HepG2 (cell line): Measurements from ENCODE around the gene USP17L13.
"Not testable (repeated sequence)": the region's sequence is repeated elsewhere in the genome, so short reads cannot be mapped to it uniquely, and the experiment has no call there.

Experiments
- CENPT ChIP-seq: sonication (generic); formaldehyde crosslinking; IDR thresholded peaks from 2 replicates; pipeline ENCODE4 v1.8.0; 2022; ENCODE audit warnings: low read depth, mild to moderate bottlenecking, moderate library complexity, missing genetic modification reagents
- DNMT1 ChIP-seq: sonication (generic); formaldehyde crosslinking; IDR thresholded peaks from 2 replicates; pipeline ENCODE4 v1.5.1; 2020; ENCODE audit warnings: mild to moderate bottlenecking, missing genetic modification reagents
- RXRA ChIP-seq: sonication (generic); formaldehyde crosslinking; IDR thresholded peaks from 2 replicates; pipeline ENCODE4 v1.5.1; 2020; ENCODE audit warnings: missing genetic modification reagents
- ZNF138 ChIP-seq: sonication (generic); formaldehyde crosslinking; IDR thresholded peaks from 2 replicates; pipeline ENCODE4 v1.5.0; 2020; ENCODE audit warnings: mild to moderate bottlenecking, low read depth, missing genetic modification reagents
- ZNF337 ChIP-seq: sonication (generic); formaldehyde crosslinking; IDR thresholded peaks from 2 replicates; pipeline ENCODE4 v1.5.1; 2020; ENCODE audit warnings: missing genetic modification reagents, low read depth, mild to moderate bottlenecking, borderline replicate concordance
- ZNF557 ChIP-seq: sonication (generic); formaldehyde crosslinking; IDR thresholded peaks from 2 replicates; pipeline ENCODE4 v1.4.0; 2020; ENCODE audit warnings: missing genetic modification reagents
- TF ChIP-seq, protein P1 (sequence below): sonication (generic); formaldehyde crosslinking; IDR thresholded peaks from 2 replicates; pipeline ENCODE4 v1.5.0; 2020; ENCODE audit warnings: mild to moderate bottlenecking, missing genetic modification reagents, moderate library complexity
- TF ChIP-seq, protein P2 (sequence below): IDR thresholded peaks from 2 replicates; pipeline ENCODE4 v1.6.1; 2016; ENCODE audit warnings: missing compliant biosample characterization, missing genetic modification reagents, borderline replicate concordance
- TF ChIP-seq, protein P3 (sequence below): sonication (generic); formaldehyde crosslinking; IDR thresholded peaks from 2 replicates; pipeline ENCODE4 v1.8.1; 2022; ENCODE audit warnings: low read depth, mild to moderate bottlenecking, missing genetic modification reagents
- TF ChIP-seq, protein P4 (sequence below): sonication (generic); IDR thresholded peaks from 2 replicates; pipeline ENCODE4 v1.6.1; 2016; ENCODE audit warnings: low read depth, borderline replicate concordance
- TF ChIP-seq, protein P5 (sequence below): IDR thresholded peaks from 2 replicates; pipeline ENCODE4 v1.6.1; 2012; ENCODE audit warnings: inconsistent platforms

- TF ChIP-seq, protein P1, sequence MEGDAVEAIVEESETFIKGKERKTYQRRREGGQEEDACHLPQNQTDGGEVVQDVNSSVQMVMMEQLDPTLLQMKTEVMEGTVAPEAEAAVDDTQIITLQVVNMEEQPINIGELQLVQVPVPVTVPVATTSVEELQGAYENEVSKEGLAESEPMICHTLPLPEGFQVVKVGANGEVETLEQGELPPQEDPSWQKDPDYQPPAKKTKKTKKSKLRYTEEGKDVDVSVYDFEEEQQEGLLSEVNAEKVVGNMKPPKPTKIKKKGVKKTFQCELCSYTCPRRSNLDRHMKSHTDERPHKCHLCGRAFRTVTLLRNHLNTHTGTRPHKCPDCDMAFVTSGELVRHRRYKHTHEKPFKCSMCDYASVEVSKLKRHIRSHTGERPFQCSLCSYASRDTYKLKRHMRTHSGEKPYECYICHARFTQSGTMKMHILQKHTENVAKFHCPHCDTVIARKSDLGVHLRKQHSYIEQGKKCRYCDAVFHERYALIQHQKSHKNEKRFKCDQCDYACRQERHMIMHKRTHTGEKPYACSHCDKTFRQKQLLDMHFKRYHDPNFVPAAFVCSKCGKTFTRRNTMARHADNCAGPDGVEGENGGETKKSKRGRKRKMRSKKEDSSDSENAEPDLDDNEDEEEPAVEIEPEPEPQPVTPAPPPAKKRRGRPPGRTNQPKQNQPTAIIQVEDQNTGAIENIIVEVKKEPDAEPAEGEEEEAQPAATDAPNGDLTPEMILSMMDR (CRISPR knock-in tag) = not testable (repeated sequence)
- TF ChIP-seq, protein P2, sequence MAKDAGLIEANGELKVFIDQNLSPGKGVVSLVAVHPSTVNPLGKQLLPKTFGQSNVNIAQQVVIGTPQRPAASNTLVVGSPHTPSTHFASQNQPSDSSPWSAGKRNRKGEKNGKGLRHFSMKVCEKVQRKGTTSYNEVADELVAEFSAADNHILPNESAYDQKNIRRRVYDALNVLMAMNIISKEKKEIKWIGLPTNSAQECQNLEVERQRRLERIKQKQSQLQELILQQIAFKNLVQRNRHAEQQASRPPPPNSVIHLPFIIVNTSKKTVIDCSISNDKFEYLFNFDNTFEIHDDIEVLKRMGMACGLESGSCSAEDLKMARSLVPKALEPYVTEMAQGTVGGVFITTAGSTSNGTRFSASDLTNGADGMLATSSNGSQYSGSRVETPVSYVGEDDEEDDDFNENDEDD = not testable (repeated sequence)
- TF ChIP-seq, protein P3, sequence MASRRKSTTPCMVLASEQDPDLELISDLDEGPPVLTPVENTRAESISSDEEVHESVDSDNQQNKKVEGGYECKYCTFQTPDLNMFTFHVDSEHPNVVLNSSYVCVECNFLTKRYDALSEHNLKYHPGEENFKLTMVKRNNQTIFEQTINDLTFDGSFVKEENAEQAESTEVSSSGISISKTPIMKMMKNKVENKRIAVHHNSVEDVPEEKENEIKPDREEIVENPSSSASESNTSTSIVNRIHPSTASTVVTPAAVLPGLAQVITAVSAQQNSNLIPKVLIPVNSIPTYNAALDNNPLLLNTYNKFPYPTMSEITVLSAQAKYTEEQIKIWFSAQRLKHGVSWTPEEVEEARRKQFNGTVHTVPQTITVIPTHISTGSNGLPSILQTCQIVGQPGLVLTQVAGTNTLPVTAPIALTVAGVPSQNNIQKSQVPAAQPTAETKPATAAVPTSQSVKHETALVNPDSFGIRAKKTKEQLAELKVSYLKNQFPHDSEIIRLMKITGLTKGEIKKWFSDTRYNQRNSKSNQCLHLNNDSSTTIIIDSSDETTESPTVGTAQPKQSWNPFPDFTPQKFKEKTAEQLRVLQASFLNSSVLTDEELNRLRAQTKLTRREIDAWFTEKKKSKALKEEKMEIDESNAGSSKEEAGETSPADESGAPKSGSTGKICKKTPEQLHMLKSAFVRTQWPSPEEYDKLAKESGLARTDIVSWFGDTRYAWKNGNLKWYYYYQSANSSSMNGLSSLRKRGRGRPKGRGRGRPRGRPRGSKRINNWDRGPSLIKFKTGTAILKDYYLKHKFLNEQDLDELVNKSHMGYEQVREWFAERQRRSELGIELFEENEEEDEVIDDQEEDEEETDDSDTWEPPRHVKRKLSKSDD (CRISPR knock-in tag) = not testable (repeated sequence)
- not testable (repeated sequence) for TF ChIP-seq ZNF138, CENPT, DNMT1, ZNF557, RXRA, ZNF337 (CRISPR knock-in tag)
- TF ChIP-seq, protein P4, sequence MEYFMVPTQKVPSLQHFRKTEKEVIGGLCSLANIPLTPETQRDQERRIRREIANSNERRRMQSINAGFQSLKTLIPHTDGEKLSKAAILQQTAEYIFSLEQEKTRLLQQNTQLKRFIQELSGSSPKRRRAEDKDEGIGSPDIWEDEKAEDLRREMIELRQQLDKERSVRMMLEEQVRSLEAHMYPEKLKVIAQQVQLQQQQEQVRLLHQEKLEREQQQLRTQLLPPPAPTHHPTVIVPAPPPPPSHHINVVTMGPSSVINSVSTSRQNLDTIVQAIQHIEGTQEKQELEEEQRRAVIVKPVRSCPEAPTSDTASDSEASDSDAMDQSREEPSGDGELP = not testable (repeated sequence)
- TF ChIP-seq, protein P5, sequence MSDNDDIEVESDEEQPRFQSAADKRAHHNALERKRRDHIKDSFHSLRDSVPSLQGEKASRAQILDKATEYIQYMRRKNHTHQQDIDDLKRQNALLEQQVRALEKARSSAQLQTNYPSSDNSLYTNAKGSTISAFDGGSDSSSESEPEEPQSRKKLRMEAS = not testable (repeated sequence)
These were observed 18.9 kb downstream of the USP17L13 start, which contains the start of gene USP17L17 for GRCh38 chr4:9243579-9243978.
